Measurements from ENCODE around the gene NR3C1. TPM values are rescaled to one million over a fixed set of nuclear protein-coding genes. Genes with fewer than 3 reads are reported as not detected.

NR3C1 gene
- total RNA-seq, 2 experiments from 2014 or later = 66.2 to 77.9 TPM

DNA sequence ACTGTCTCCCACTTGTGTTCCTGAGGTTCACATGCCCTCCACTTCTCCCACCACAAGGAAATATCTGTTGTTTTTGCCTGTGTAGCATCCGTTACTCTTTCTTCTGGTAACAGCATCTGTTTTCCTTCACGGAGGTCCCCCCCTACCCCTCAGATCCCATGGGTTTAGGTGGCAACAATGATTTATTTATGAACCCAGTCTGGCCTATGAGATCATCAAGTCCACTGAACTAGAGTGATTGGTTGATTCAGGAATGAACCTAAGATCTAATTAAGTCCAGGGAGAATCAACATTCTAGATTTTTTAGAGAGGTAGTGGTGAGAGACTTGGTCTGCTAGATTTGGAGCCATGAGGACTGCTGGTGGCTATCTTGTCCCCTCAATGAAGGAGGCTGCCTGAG is 166.8 kb downstream of the NR3C1 start:
- Mint-ChIP-seq H3K27me3 (no peaks in the 10 kb centered on the region), H3K4me3 (no peak overlapping the region), H3K36me3 (no peaks in the 10 kb centered on the region), H3K4me1 (no peaks in the 10 kb centered on the region), H3K9me3 (ENCODE audit: low read depth) (no peaks in the 10 kb centered on the region), H3K27ac (no peak overlapping the region)
- no peak for ATAC-seq
- CTCF ChIA-PET = no interaction called here
- peak; percentile 5 for DNase-seq

DNA sequence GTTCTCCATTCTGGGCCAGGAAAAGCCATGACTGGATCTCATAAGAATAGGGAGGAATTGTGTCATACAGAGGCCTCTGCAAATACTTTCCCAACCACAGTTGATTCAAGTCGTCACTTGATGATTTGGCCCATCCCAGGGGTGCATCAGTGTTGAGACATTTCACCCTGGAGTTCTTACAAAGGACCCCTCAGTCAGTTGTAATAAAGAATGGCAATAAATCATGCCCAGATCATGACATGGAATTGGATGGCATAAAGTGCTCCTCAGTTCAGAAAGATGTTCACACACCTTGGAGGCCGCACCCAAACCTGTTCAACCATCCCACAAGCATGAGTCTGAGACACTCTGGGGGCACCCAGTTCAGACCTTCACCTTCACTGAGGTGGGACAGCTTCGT is 168.1 kb downstream of the NR3C1 start:
- Mint-ChIP-seq H3K9me3 (ENCODE audit: low read depth) (no peaks in the 10 kb centered on the region), H3K36me3 (no peaks in the 10 kb centered on the region), H3K4me3 (no peak overlapping the region), H3K4me1 (peaks cover 6% of the 10 kb centered on the region), H3K27ac (no peak overlapping the region), H3K27me3 (no peaks in the 10 kb centered on the region)
- DNase-seq = peak; percentile 39
- CTCF ChIA-PET = no interaction called here
- no peak for ATAC-seq

DNA sequence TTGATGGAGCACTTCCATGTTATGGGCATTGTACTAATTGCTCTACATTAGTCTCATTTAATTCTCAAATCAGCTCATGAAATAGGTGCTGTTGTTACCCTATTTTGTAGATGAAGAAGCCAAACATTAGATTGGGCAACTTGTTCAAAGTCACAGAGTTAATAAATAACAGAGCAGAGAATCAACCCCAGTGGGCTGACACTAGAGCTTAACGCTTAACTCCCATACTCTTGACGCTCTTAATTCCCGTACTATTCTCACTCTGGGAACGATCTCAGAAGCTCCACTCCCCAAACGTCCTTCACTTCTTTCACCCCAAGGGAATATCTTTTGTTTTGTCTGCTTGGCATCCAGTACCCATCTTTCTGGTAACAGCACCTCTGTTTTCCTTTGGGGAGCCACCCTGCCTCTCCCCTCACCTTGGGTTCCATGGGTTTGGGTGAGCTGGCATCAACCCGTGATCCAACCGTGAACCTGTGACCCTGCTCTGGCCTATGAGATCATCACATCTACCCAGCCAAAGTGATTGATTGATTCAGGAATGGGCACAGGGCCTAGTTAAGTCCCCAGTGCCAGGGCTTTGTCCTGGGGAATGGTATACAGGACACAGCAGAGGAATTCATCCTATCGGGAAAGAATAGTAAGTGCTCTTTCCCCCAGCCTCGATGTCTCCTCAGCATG is 169.2 kb downstream of the NR3C1 start:
- H3K36me3 Mint-ChIP-seq = no peaks in the 10 kb centered on the region
- ATAC-seq (no peak), DNase-seq (no peak)
- no peaks in the 10 kb centered on the region for H3K9me3 Mint-ChIP-seq (ENCODE audit: low read depth)
- H3K4me1 Mint-ChIP-seq = peaks cover 17% of the 10 kb centered on the region
- H3K27me3 Mint-ChIP-seq = no peaks in the 10 kb centered on the region
- CTCF ChIA-PET = no interaction called here
- H3K27ac Mint-ChIP-seq = no peak overlapping the region
- H3K4me3 Mint-ChIP-seq = no peak overlapping the region

DNA sequence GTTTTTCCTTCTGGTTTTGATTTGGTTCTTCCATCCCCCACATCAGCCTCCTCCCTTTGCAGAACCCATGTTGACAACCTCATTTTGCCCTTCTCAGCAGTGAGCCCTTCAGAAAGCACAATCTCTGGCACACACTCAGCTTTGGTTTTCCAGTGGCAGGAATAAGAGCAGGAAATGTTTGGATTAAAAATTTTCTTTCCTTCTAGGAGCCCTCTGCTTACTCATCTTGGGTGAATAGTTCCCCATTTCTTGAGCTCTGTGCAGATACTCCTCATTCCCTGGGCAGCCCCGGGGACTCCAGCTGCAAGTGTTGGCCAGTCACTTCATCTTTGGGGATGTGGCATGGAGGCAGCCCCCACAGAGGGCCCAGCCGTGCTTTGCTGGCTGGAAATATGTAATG is 170.5 kb downstream of the NR3C1 start:
- CTCF ChIA-PET = no interaction called here
- Mint-ChIP-seq H3K27ac (no peak overlapping the region), H3K4me1 (peaks cover 27% of the 10 kb centered on the region), H3K9me3 (ENCODE audit: low read depth) (no peaks in the 10 kb centered on the region), H3K36me3 (no peaks in the 10 kb centered on the region), H3K4me3 (no peak overlapping the region), H3K27me3 (no peaks in the 10 kb centered on the region)
- ATAC-seq (no peak), DNase-seq (peak; percentile 5)

DNA sequence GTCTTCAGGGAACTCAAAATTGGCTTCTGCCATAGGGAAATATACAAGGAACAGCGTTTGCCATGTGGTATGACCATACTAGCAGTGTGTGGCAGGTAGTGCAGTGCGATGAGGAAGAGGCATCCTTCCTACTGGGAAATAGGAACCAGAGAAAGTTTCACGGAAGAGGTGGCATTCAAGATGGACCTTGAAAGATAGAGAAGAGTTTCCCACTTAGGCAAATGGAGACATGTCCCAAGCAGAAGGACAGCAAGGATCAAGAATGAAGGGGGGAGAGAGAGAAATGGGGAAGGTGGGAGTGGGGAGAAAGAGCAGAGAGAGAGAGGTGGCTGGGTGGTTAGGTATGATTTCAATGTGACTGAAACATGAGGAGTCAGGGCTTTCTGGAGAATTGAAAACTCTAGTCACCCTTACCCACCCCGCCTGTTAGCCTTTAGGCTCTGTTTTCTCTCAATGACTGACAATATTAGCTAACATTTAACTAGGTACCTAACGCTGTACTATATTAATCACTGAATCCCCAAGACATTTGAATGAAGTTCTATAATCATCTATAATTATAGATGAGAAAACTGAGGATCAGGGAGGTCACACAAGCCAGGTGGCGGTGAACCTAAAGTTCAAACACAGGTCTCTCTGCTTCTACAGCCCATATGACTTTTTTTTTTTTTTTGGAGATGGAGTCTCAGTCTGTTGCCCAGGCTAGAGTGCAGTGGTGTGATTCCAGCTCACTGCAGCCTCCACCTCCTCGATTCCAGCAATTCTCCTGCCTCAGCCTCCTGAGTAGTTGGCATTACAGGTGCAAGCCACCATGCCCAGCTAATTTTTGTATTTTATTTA is 171.3 kb downstream of the NR3C1 start:
- no peaks in the 10 kb centered on the region for H3K36me3 Mint-ChIP-seq
- H3K27me3 Mint-ChIP-seq = no peaks in the 10 kb centered on the region
- H3K27ac Mint-ChIP-seq = no peak overlapping the region
- ATAC-seq (no peak), DNase-seq (no peak)
- H3K4me1 Mint-ChIP-seq = peaks cover 27% of the 10 kb centered on the region
- CTCF ChIA-PET = no interaction called here
- no peak overlapping the region for H3K4me3 Mint-ChIP-seq
- H3K9me3 Mint-ChIP-seq (ENCODE audit: low read depth) = no peaks in the 10 kb centered on the region

DNA sequence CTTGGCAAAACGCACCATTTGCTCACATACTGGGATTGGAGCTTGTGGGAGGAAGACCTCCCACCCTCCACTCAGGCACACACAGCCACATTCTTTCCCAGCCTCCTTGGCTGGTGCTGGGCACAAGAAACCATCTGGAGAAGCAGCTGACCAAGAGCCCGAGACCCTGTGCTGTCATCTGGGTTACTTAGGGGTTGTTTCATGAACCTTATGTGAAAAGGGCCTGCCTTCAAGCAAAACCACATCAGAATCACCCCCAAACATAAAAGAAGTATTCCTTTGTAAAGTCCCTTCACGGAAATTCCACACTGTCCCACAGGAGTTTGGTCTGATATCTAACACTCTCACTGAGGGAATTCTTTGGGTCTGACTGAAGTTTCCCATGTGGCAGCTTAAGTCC is 172.1 kb downstream of the NR3C1 start:
- H3K36me3 Mint-ChIP-seq = no peaks in the 10 kb centered on the region
- CTCF ChIA-PET = interaction anchor here (1.5 to 1.6 kb wide), 2 partner anchors 9 to 172 kb away, joined by 4 to 5 read pairs; partner anchors contain the start of gene NR3C1
- H3K27me3 Mint-ChIP-seq = no peaks in the 10 kb centered on the region
- no peaks in the 10 kb centered on the region for H3K9me3 Mint-ChIP-seq (ENCODE audit: low read depth)
- no peak for DNase-seq
- H3K27ac Mint-ChIP-seq = no peak overlapping the region
- peaks cover 27% of the 10 kb centered on the region for H3K4me1 Mint-ChIP-seq
- ATAC-seq = no peak
- H3K4me3 Mint-ChIP-seq = no peak overlapping the region

DNA sequence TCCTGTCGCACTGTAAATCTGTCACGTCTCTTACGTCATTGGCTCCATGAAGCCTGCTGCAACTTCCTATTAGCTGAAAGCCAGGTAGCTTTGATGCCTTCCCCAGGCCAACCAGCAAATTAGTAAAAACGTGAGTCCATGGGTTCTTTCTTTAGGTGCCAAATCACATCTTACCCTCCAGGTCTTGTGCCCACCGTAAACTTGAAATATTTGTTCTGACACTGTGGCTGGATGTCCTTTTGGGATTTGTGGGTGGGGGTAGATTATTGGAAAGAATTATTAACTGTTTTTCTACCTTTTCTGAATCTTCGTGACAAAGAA is 172.8 kb downstream of the NR3C1 start:
- Mint-ChIP-seq H3K27ac (peak overlapping the region; percentile 91), H3K9me3 (ENCODE audit: low read depth) (no peaks in the 10 kb centered on the region), H3K36me3 (no peaks in the 10 kb centered on the region), H3K4me1 (peaks cover 27% of the 10 kb centered on the region), H3K27me3 (no peaks in the 10 kb centered on the region), H3K4me3 (no peak overlapping the region)
- DNase-seq = no peak
- CTCF ChIA-PET = interaction anchor here (1.5 to 1.6 kb wide), 2 partner anchors 8 to 173 kb away, joined by 4 to 5 read pairs; partner anchors contain the start of gene NR3C1
- ATAC-seq = no peak

DNA sequence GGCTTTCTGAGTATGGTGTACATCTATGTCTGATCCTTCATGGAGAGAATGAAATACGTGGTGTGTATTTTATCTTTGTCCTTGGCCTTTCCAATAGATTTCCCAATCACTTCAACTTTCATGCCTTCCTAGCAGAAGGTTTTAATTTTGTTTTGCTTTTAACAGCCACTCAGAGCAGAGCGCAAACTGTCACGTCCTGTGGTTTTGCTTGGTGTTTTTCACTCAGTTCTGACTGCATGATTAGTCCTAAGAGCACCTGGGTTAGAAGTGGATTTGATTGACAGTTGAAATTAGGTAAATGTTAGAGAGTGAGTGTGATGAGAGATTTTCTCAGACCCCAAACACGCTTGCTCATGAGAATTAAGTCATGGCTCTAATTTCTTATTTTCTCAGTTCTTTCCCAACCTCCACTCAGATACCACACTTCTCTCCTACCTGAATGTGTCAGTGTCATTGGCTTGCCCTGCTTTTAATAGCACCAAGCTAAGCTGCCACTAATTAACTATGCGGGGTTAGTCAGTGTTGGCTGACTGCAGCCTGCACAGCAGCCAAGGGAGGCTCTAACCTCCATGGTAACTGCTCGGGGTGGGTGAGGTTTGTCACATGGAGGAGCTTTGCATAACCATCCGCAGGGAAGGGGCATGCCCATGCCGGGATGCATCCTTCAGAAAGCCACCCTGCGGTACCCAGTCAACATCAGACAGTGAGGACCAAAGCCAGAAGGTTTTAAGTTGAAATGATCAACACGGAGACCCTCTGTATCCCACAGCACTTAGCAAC is 173.4 kb downstream of the NR3C1 start:
- H3K9me3 Mint-ChIP-seq (ENCODE audit: low read depth) = no peaks in the 10 kb centered on the region
- no peaks in the 10 kb centered on the region for H3K27me3 Mint-ChIP-seq
- CTCF ChIA-PET = interaction anchor here (1.0 to 1.6 kb wide), 5 partner anchors 8 to 227 kb away, joined by 3 to 5 read pairs (median 3); partner anchors contain the start of gene NR3C1
- DNase-seq (peak; percentile 84), ATAC-seq (peak; percentile 88)
- H3K27ac Mint-ChIP-seq = peak overlapping the region; percentile 91
- peak overlapping the region; percentile 58 for H3K4me3 Mint-ChIP-seq
- H3K36me3 Mint-ChIP-seq = no peaks in the 10 kb centered on the region
- H3K4me1 Mint-ChIP-seq = peaks cover 27% of the 10 kb centered on the region

DNA sequence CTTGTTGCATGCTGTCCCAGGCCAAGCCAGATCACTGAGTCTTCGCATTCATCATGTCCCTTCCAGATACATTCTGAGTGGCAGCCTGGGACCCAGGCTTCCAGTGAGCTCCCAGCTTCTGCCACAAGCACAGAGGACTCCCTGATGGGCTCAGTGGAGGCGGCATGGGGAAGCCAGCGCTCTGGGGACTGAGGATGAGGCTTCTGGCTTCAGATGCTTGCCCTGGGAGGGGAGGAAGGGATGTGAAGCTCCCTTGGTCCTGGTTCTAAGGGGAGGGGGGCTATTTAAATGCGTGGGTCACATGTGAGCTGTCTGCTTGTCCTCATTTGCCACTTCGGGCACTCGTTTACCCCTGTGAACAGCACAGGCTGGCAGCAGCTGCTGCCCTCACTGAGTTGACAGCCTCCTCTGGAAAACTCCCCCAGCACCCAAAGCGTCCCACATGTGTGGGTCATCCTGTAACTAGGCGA is 174.0 kb downstream of the NR3C1 start:
- no peaks in the 10 kb centered on the region for H3K9me3 Mint-ChIP-seq (ENCODE audit: low read depth)
- H3K27ac Mint-ChIP-seq = peak overlapping the region; percentile 91
- H3K36me3 Mint-ChIP-seq = peaks cover 2% of the 10 kb centered on the region
- peak overlapping the region; percentile 58 for H3K4me3 Mint-ChIP-seq
- CTCF ChIA-PET = interaction anchor here (1.0 to 1.4 kb wide), 4 partner anchors 9 to 596 kb away, joined by 3 to 4 read pairs (median 3); no protein-coding TSS in a partner anchor
- peak; percentile 66 for ATAC-seq
- no peaks in the 10 kb centered on the region for H3K27me3 Mint-ChIP-seq
- peaks cover 27% of the 10 kb centered on the region for H3K4me1 Mint-ChIP-seq
- peak; percentile 50 for DNase-seq

DNA sequence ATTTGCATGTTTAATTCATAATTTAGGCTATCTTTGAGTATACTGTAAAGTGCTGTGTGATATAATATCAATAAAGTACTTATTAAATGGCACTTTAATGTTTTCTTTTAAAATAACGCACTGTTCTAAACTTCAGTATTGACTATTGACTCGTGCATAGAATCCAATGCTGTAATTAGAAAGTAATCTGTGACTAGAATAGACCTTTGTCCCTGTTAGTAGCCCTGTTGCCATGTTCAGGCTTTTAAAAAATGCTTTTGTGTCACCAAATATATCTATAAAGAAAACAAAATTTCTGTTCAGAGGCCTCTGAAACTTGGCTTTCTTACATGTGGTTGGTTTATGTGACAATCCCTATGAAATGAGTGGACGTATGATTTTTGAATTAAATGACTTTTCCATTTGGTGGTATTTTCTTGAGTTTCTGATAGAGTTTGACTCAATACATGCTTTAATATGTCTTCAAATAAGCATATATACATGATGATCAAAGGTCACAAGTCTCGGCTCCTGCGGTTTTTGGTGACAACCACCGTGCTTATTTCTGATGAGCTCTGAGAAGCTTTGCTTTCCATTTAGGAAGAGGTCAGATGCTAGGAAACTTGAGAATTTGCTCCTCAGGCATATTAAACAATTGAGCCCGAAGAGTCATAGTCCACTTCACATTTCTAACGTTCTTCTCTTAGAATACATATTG is 174.7 kb downstream of the NR3C1 start:
- Mint-ChIP-seq H3K27me3 (no peaks in the 10 kb centered on the region), H3K9me3 (ENCODE audit: low read depth) (no peaks in the 10 kb centered on the region), H3K4me1 (peaks cover 28% of the 10 kb centered on the region), H3K36me3 (peaks cover 7% of the 10 kb centered on the region), H3K27ac (peak overlapping the region; percentile 91), H3K4me3 (no peak overlapping the region)
- peak; percentile 68 for DNase-seq
- peak; percentile 11 for ATAC-seq
- CTCF ChIA-PET = interaction anchor here (1.0 to 1.4 kb wide), 3 partner anchors 8 to 596 kb away, joined by 3 to 4 read pairs (median 3); no protein-coding TSS in a partner anchor
